HT-29 (cell line): ENCODE data around the gene MBOAT1. TPM values are rescaled to one million over a fixed set of nuclear protein-coding genes. Genes with fewer than 3 reads are reported as not detected.

Experiments
- DNase-seq: peaks from one replicate; pipeline ENCODE4 v3.0.0-alpha.2; 2015; ENCODE audit warnings: low spot score
- total RNA-seq: library from RNA; depleted of rRNA; stranded (reverse); fragments of >200 nt; shearing (Covaris generic); gene quantifications from 2 replicates; pipeline ENCODE4 v1.2.3, GENCODE V29; 2014

Gene MBOAT1
- total RNA-seq, 1 experiment from 2014 or later: 1.0 TPM

GRCh38 chr6:20105838-20106237 lies 106.4 kb downstream of the MBOAT1 start:
- no peak for DNase-seq

- no peak for DNase-seq
Observed at GRCh38 chr6:20104696-20105095, 107.6 kb downstream of the MBOAT1 start.

- DNase-seq: no peak
Observed at GRCh38 chr6:20102397-20103073, 109.7 kb downstream of the MBOAT1 start.

- DNase-seq: no peak
Observed at GRCh38 chr6:20099156-20099555, 113.1 kb downstream of the MBOAT1 start.

- no peak for DNase-seq
Observed at GRCh38 chr6:20098267-20098876, 113.9 kb downstream of the MBOAT1 start.

- DNase-seq: no peak
Observed at GRCh38 chr6:20096536-20096935, 115.7 kb downstream of the MBOAT1 start.

- no peak for DNase-seq
Observed at GRCh38 chr6:20095436-20095835, 116.8 kb downstream of the MBOAT1 start.

GRCh38 chr6:20092071-20092566 lies 120.2 kb downstream of the MBOAT1 start:
- DNase-seq: peak; percentile 75

- no peak for DNase-seq
Observed at GRCh38 chr6:20086992-20087391, 125.3 kb downstream of the MBOAT1 start.

GRCh38 chr6:20085817-20086216 lies 126.5 kb downstream of the MBOAT1 start:
- peak; percentile 13 for DNase-seq

- DNase-seq: no peak
Observed at GRCh38 chr6:20084411-20084810, 127.9 kb downstream of the MBOAT1 start.

GRCh38 chr6:20071998-20072397 lies 140.3 kb downstream of the MBOAT1 start:
- DNase-seq: no peak

GRCh38 chr6:20070047-20070446 lies 142.2 kb downstream of the MBOAT1 start:
- no peak for DNase-seq

- DNase-seq: no peak
Observed at GRCh38 chr6:20069021-20069522, 143.2 kb downstream of the MBOAT1 start.

GRCh38 chr6:20068421-20068988 lies 143.8 kb downstream of the MBOAT1 start:
- no peak for DNase-seq

GRCh38 chr6:20061952-20062351 lies 150.3 kb downstream of the MBOAT1 start:
- DNase-seq: no peak

GRCh38 chr6:20060252-20060651 lies 152.0 kb downstream of the MBOAT1 start:
- no peak for DNase-seq

GRCh38 chr6:20058912-20059311 lies 153.4 kb downstream of the MBOAT1 start:
- no peak for DNase-seq

GRCh38 chr6:20058121-20058905 lies 154.0 kb downstream of the MBOAT1 start:
- no peak for DNase-seq

- peak; percentile 66 for DNase-seq
Observed at GRCh38 chr6:20056350-20056992, 155.8 kb downstream of the MBOAT1 start.

- no peak for DNase-seq
Observed at GRCh38 chr6:20055916-20056315, 156.4 kb downstream of the MBOAT1 start.
